Stimulated activated CD4-positive, alpha-beta T cell treated with anti-CD3 and anti-CD28 coated beads, Interleukin-4, amount 100 ng/mL, for 48 hours (primary cell): ENCODE data around the gene C8G.

Experiments
- DNase-seq, 2 donors: peaks; one replicate each; pipeline ENCODE4 v3.0.0-alpha.2; 2020; ENCODE audit warnings: low read depth in 2 of 2

C8G gene

DNA sequence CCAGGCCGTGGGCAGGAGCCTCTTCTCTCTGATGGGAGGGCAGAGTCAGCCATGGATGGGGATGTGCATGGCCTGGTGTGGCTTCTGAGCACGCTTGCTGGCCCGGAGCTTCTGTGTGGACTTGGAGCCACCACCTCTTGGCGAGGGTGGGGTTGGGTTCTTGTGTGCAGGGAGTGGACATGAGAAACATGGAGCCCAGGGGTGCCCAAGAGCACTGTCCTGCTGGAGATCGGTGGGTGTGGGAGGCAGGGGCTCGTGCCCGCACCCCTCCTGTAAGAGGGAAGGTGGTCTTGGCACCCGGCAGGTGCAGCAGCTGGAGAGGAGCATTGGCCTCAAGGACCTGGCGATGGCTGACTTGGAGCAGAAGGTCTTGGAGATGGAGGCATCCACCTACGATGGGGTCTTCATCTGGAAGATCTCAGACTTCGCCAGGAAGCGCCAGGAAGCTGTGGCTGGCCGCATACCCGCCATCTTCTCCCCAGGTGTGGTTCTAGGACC, 24.3 kb upstream of the C8G start:
- DNase-seq = no peak

DNA sequence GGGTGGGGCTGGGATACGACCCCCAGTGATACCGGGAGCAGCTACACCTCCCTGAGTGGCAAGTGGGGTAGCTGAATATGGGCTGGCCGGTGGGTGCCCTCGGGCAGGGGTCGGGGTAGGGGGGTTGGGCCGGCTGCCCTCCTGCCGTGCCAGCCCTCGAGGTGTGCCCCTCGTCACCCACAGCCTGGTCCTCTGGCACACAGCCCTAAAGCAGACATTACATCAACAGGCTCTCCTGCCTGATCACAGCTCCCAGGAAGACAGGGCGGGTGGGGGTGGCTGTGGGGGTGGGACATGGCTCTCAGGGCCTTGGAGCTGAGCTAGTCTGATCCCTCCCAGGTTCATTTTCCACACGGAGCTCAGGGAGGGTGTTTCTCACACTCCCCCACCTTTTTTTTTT, 23.7 kb upstream of the C8G start:
- DNase-seq = no peak

DNA sequence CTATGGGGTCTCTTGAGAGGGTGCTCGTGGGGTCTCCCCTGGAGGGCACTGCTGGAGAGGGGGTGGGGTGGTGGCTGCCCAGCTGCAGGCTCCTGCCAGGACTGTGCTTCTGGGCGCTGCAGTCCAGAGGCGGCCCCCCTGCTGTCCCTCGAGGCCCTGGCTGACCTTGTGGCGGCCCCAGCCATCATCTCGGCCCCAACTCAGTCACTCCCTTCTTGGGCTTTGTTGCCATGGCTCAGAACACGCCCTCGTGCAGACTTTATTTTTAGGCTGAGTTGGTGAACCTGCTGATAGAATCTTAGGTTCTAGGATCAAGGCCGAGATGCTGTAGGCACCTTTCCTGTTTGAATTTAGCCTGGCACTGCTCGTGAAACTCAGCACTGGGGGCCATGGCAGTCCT, 23.3 kb upstream of the C8G start:
- DNase-seq = no peak

DNA sequence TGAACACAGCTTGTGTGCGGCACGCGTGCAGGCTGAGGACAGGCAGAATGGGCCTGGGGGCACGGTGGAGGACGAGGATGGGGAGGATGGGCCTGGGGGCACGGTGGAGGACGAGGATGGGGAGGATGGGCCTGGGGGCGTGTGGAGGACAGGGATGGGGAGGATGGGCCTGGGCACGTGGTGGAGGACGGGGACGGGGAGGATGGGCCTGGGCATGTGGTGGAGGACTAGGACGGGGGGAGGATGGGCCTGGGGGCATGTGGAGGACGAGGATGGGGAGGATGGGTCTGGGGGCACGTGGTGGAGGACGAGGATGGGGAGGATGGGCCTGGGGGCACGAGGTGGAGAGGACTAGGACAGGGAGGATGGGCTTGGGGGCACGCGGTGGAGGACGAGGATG, 22.5 kb upstream of the C8G start:
- no peak for DNase-seq

DNA sequence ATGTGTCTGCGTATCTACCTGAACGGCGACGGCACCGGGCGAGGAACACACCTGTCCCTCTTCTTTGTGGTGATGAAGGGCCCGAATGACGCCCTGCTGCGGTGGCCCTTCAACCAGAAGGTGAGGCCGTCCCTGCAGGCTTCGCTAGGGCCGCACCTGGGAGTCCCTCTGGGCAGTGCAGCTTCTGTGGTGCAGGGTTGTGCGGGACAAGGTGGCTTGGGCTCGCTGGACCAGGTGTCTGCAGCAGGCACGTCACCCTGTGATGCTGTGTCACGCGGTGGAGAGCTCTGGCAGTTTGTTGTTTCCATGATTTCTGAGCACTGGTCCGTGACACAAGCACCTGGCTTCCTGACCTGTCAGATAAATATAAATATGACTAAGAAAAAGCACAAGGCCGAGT, 21.2 kb upstream of the C8G start:
- DNase-seq = no peak

DNA sequence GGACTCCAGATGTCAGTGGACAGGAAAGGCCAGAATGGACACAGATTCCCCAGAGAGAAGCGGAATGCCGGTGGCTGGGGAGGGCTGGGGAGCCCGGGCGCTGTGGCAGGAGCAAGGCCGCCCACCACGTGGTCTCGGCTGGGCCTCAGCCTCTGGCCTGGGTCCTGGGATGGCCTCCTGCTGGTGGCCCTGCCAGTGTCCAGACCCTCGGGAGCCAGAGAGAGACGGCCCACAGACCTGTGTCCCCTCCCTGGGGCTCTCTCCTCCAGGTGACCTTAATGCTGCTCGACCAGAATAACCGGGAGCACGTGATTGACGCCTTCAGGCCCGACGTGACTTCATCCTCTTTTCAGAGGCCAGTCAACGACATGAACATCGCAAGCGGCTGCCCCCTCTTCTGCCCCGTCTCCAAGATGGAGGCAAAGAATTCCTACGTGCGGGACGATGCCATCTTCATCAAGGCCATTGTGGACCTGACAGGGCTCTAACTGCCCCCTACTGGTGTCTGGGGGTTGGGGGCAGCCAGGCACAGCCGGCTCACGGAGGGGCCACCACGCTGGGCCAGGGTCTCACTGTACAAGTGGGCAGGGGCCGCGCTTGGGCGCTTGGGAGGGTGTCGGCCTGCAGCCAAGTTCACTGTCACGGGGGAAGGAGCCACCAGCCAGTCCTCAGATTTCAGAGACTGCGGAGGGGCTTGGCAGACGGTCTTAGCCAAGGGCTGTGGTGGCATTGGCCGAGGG, 19.5 kb upstream of the C8G start:
- DNase-seq = no peak

DNA sequence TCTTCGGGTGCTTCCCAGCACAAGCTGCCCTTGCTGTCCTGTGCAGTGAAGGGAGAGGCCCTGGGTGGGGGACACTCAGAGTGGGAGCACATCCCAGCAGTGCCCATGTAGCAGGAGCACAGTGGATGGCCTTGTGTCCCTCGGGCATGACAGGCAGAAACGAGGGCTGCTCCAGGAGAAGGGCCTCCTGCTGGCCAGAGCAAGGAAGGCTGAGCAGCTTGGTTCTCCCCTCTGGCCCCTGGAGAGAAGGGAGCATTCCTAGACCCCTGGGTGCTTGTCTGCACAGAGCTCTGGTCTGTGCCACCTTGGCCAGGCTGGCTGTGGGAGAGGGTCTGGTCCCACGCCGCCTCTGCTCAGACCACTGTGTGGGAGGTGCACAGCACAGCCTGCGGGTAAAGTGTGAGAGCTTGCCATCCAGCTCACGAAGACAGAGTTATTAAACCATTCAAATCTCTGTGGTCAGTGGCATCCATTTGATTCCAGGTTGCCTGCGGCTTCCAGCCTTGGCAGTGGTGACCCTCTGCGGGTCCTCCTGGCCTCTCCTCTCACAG, 18.8 kb upstream of the C8G start:
- DNase-seq = no peak

DNA sequence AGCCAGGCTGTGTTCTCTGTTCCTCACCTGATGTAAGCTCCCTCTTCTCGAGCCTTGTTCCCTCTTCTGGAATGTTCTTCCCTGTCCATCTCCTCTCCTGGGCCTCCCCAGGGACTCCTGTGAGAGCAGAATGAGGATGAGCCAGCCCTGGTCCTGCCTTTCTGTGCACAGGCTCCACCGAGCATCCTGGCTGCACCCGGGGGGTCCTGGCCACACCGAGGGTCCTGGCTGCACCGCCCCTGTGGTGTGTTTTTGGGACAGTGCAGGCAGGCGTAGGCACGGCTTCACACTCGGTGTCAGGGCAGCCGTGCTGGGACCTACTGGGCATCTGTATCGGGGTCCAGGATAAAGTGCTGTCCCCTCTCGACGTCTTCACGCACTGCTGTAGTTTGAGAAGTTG, 18.3 kb upstream of the C8G start:
- DNase-seq = no peak

DNA sequence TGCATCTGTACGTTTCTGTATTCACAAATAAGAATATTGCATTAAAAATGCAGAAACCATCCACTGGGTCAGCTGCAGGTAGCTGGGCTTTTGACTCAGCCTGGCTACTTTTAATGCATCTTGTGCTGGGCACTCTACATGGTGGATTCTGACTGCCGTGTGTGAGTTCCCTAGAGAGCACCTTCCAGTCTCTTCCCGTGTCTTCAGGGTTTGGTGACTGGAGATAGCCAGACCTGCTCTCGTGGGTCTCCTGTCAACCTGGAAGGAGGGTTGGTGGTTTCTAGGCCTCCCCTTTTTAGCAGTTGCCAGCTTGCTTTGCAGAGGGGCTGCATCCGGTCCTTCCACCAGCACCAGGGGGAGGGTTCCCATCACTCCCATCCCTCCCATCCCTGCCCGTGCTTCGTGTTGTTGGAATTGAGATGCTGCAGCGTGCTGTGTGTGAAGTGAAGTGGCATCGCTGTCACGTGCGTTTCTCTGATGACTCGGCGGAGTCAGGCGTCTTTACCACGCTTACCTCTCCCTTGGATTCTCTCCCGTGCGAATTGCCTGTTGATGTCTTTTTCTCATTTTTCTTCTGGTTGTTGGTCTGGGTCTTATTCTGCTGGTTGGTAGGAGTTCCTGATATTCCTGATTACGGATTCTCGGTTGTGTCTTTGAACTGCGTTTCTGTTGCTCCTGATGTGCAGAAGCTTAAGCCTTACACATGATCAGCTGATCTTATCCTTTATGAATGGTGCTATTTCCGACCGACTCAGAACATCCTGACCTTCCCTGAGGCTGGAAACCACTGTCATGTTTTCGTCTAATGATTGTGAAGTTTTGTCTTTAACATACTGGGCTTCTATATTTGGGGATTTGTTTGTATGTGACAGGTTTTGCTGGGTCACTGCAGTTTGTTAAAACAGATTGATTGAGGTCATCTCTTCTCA, 17.4 kb upstream of the C8G start:
- no peak for DNase-seq

DNA sequence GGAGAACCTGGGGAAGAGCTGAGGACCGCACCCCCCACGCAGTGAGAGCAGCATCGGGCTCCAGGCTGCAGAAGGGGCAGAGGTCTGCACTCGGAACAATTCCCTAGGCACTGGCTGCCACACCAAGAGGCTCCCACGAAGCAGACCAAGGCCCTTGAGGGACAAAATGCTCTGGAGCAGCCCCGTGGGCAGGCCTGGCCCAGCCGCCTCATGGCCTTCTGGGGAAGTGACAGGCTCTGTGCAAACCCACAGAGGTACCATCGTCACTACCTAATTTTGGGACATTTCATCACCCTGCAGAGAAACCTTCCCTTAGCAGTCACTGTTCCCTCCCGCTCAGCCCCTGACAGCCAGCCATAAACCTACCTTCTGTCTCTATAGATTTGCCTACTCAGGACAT, 16.5 kb upstream of the C8G start:
- no peak for DNase-seq

DNA sequence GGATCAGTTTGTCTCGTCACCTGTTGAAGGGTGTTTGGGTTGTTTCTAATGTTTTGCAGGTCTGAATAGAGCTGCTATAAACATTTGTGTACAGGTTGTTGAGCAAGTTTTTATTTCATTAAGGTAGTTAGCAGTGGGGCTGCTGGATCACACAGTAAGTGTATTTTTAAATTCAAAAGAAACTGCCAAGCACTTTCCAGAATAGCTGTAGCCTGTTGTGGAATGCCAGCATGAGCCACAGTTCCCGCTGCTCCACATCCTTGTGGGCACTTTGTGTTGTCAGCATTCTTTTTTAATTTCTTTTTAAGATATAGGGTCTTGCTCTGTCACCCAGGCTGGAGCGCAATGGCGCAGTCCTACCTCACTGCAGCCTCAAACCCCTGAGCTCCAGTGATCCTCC, 15.0 kb upstream of the C8G start:
- no peak for DNase-seq

DNA sequence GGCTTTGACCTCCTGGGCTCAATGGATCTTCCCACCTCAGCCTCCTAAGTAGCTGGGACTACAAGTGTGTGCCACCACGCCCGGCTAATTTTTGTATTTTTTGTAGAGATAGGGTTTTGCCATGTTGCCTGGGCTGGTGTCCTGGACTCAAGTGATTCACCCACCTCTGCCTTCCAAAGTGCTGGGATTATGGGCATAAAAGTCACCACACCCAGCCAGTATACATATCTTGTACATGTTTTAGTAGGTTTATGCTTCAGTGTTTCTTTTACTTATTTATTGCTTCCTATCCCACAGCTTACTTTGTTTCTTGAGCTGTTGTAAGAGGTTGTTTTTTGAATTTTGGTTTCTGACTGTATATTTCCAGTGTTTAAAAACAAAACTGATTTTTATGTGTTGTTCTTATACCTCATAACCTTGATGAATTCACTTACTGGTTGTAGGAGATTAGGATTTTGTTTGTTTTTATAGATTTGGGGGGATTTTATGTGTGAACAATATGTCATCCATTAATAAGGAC, 13.4 kb upstream of the C8G start:
- DNase-seq = no peak

DNA sequence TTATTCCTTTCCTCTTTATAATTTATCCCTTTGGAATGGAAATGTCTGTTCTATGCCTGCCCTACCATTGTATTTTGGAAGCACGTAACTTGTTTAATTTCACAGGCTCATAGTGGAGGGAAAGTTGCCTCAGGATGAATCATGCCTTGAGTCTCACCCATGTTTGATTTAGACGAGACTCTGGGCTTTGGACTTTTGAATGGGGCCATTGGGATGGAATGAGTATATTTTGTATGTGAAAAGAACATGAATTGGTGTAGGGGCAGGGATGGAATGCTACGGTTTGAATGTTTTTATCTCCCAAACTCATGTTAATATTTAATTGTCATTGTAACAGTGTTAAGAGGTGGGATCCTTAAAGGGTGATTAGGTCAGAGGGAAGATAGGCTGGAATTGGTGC, 10.8 kb upstream of the C8G start:
- DNase-seq = no peak

DNA sequence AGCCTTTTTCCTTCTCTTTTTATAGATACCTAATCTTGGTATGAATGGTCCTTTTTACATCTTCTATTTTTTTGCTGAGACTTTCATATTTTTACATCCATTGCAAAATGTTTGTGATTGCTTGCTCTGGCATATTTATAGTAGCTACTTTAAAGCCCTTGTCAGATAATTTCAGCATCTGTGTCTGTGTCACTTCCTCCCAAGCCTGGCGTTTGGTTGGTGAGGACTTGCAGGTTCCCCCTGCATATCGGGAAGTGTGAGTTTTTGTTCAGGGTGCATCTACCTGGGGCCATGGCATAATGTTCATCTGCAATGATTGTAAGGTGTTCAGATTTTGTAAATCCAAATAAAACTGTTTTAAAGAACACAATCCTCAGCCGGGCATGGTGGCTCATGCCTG, 9.4 kb upstream of the C8G start:
- no peak for DNase-seq

DNA sequence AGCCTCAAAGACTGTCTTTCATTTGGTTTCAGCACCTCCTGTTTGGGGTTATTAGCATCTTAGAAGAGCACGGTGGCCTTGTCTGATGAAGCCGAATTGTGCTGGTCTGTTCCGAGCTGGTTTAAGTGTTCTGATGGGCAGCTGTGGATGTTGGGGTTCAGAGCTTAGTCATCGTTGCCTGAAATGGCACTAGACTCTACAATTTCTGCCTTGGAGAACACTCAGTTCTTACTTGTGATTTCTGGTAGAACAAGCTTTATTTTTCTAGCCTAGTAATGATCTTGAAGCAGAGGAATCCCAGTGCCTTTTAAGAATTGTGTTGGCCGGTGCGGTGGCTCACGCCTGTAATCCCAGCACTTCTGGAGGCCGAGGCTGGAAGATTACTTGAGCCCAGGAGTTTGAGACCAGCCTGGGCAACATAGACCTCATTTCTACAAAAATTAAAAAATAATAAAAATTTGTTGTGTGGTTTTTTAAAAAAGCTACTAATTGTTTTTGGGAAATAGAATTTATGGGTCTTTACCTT, 8.3 kb upstream of the C8G start:
- DNase-seq = no peak

DNA sequence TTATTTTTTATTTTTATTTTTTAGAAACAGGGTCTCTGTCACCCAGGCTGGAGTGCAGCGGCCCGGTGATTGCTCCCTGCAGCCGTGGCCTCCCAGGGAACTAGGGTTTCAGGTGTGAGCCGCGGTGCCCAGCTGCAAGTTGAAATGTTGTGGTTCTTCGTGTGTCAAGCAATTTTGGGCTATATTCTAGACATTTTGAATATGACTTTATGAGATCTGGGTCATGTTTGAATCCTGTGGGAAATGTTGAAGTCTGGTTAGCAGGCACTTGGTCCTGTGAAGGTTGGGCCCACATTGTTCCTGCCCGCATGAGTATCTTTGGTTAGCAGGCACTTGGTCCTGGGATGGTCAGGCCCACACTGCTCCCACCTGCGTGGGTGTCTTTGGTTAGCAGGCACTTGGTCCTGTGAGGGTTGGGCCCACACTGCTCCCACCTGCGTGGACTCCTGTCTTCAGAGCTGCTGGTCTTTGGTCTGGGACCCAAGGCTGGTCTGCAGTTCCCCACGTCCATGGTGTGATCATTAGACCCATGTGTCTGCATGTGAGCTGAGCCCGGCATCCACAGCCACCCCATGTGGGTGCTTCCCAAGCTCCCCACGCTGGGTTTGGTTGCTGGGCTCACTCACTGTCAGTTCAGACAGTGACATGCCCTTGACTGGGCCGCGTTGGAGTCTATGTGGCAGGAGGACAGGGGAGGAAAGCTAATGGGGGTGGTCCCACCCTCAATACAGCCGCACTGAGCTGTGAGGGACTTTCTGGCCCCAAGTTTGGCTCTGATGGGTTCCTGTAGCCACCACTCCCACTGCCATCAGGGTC, 7.6 kb upstream of the C8G start:
- DNase-seq = no peak

DNA sequence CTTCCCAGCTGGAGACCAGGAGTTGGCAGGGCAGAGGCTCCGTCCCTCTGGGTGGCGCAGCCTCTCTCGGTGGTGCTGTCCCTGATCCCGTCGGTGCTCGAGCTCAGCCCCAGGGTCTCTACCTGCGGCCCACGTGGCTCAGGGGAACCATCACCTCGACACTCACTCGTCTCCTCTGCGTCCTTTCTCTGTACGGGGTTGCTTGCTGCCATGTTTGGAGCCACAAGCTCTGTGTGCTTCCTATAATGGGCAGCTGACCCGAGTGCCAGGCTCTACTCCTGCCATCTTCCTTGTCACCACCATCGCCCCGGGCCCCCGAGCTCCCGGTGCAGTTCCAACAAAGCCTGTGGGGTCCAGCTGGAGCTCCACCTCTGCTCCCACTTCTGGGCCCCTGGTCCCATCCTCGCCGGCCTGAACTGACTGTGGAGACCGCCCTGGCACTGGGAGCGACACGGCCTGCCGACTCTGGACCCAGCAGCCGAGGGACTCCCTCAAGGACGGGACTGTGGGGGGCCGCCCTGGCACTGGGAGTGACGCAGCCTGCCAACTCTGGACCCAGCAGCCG, 5.5 kb upstream of the C8G start:
- DNase-seq = no peak

DNA sequence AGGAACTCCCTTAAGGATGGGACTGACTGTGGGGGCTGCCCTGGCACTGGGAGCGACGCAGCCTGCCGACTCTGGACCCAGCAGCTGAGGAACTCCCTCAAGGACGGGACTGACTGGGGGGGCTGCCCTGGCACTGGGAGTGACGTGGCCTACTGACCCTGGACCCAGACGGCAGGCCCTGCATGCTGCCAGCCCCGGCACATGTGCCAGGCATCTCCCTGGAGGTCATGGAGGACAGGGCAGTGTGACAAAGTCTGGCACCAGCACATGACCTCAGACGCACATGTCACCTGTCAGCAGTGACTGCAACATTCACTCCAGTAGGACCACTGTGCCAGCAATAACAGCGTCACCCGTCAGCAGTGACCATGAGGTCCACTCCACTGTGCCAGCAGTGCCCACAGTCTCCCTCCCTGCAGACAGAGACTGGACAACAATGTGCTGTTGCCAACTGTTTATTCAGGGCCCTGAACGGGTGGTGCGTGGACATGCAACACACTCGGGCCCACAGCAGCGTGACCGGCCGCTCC, 5.0 kb upstream of the C8G start:
- DNase-seq = no peak

DNA sequence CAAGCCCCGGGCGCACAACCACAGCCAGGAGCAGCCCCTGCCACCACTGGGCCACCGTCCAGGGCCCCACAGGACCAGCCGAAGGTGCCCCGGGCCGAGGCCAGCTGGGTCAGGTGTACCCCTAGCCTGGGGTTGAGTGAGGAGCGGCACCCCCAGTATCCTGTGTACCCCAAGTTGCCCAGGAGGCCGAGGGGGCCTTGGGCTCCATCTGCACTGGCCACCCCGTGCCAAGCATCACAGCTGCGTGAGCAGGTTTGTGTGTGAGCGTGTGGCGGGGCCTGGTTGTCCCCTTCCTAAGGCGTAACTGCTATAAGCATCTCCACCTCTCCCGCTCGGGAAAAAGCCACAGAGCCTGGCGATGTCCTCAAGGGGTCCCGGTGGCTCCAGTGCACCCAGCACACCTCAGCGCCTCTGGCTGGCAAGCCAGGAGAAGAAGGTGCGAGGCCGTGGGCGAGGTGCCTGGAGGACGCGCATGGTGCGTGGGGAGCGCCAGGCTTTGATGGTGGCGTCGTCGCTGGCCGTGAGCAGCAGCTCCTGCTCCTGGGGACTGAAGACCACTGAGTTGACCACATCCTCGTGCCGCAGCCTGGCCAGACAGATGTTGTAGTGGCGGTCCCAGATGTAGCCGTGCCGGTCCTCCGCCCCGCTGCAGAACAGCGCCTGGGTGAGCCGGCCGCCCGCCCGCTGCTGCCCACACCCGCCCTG, 4.4 kb upstream of the C8G start:
- DNase-seq = no peak
